Fibroblast of skin of abdomen (primary cell): ENCODE measurements around the gene XXYLT1.
"Not testable (repeated sequence)": the region's sequence is repeated elsewhere in the genome, so short reads cannot be mapped to it uniquely, and the experiment has no call there.

ENCODE experiments used
- DNase-seq: peaks from one replicate; pipeline ENCODE4 v3.0.0-alpha.2; 2013

Gene XXYLT1

GRCh38 chr3:195040094-195040493 is 230.9 kb downstream of the XXYLT1 start:
- DNase-seq, result no peak

DNA sequence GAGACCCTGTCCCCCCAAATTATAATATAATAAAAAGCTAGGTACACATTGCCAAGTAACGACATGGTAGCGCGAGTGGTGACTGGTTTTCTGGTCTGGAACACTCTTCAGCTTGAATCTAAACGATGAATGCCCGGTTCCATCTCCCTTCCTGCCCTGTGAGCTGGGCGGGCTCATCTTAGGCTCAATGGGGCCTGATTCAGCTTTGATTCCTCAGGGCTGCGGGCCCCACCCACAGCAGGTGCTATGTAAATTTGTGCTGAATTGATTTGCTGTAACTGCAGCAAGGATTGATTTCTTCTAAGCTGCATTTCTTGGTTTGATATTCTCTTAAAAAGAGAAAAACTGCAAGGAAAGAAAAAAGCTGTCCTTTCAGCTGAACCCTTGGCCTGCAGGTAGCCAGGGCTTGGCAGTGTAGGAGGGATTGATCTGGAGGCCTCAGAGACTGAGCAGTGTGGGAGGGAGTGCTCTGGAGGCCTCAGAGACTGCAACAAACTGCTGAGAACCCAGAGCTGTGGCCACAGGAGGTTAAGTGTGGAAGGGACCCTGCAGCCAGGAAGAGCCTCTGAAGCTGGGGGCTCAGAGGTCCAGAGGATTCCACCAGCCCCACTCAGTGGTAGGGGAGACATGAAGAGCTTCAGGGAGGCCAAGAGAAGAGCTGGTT is 231.6 kb downstream of the XXYLT1 start:
- no peak for DNase-seq

- DNase-seq, result no peak
Measured at GRCh38 chr3:195038161-195038560, 232.8 kb downstream of the XXYLT1 start.

DNA sequence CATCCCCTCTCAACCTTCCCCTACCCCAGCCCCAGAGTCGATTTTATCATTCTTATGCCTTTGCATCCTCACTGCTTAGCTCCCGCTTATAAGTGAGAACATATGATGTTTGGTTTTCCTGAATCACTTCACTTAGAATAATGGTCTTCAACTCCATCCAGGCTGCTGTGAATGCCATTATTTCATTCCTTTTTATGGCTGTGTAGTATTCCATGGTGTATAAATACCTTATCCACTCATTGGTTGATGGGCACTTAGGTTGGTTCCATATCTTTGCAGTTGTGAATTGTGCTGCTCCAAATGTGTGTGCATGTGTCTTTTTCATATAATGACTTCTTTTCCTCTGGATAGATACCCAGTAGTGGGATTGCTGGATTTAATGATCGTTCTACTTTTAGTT is 233.4 kb downstream of the XXYLT1 start:
- DNase-seq, result not testable (repeated sequence)

DNA sequence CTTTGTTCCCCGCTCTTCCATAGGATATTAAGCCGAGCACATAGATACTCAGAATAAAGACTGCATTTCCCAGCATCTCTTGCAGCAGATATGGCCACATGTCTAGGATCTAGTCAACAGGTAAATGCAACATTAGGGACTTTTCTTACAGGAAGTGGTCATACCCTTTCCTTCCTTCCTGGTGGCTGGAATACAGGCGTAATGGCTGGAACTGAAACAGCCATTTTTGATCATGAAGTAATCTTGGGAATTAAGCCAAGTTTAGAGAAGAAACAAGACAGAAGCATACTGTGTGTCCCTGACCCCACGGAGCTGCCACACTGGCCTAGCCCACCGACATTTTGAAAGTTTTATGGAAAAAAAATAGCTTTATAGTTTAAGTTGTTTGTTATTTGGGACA is 234.0 kb downstream of the XXYLT1 start:
- no peak for DNase-seq

GRCh38 chr3:195036574-195036973 is 234.4 kb downstream of the XXYLT1 start:
- DNase-seq, result no peak

DNA sequence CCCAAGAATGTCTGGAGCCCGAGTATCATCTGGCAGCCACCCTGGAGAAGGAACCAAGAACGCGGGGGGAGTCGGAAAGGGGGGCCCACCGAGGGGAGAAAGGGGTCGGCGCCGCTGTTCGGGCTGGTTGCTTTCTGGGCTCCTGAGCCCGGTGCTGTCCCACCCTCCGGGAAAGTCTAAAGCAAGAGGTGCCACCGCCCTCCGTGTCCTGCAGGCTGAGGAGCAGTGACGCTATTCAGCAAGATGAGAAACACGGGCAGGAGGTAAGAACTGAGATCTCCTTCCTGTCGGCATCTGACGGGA is 234.8 kb downstream of the XXYLT1 start:
- DNase-seq, result no peak

DNA sequence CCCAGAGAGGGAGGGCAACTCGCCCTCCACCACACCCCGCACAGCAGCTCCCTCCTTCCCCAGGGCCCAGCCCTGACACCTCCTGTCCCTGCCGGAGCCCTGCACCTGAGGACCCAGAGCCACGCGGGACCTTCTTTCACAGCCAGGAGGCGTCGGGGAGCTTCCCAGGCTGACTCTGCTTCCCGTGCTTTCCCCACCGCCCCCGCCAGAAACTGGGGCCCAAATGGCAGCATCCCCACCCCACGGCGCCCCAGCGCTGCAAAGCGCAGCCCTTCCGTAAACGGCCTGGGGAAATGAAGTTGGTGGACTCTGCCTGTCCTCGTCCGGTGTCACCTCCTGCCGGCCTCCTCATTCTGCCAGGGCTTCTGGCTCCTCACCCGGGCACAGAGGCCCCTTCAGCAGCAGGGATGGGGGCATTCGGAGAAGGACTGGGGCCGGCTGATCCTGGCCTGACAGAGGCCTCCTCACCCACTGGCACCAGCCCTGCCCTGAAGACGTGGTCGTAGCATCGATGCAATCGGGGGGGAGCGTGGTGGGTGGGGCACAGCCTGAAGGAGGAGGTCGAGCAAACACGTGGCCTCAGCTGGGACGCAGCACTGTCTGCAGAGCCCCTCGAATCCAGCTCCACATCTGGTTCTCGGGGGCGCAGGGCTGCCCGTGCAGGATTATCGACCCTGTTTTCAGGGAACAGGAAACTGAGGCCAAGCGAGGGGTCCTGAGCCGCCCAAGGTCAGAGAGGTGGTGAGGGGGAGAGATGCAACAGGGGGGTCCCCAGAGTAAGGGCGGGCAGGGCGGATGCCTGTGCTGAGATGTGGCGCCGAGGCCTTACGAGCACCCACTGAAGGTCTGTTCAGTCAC is 235.4 kb downstream of the XXYLT1 start:
- DNase-seq, result no peak

GRCh38 chr3:195034541-195034940 is 236.4 kb downstream of the XXYLT1 start:
- no peak for DNase-seq

DNA sequence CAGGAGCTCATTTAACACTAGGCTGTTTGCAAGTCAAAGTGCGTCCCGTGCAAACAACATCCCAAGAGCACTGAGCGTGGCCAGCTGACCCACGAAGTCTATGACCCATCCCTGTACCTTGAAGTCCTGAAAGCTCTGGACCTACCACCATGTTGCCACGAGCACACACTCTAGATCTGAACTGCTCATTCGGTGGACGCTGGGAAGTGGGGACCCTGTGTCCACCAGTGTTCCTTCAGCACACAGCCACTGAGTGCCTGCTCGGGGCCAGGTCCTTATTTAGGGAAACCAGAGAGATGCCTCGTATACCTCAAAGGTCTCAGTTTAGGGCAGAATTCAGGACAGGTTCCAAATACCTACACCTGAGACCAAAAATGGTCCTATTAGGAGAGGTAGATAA is 236.9 kb downstream of the XXYLT1 start:
- DNase-seq, result no peak

DNA sequence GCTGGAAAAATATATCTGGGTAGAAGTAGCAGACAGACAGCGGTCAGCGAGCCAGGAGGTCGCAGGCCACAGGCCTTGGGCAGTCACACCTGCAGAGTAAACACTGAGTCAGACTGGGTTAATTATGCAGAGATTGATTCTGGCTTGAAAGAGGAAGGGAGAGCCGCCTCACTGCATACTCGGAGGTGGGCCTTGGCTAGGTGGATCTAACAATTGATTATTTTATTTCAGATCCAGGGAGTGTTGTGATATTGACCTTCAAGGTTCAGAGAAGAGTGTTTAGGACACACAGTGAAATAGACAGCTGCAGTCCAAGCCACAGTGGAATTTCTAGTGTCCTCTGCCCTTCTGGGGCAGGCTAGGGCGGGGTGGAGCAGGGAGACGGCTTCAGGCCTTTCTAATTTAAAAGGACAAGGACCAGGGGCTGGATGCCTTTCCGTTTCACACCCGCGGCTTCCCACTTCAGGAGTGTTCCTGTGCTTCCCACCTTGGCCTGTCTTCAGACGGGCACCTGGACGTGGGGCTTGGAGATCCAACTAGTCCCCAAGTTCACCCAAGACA is 237.3 kb downstream of the XXYLT1 start:
- no peak for DNase-seq

DNA sequence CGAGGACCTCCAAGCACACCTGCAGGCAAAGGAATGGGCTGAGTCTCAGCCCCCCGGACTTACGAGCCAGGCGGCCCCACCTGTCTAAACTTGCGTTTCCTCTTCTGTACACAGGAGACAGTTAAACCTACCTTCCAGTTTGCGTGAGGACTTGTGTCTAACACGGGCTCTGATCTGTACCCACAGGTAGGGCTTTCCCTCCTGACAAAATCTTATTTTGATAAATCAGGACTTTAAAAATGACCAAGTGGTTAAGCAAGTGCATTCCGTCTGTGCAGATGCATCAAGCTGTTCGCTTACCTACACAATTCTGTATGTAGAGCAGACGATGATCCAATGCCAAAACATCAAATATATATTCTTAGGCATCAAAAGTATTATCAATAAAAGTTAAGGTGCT is 238.0 kb downstream of the XXYLT1 start:
- no peak for DNase-seq

- no peak for DNase-seq
Measured at GRCh38 chr3:195032106-195032759, 238.7 kb downstream of the XXYLT1 start.

GRCh38 chr3:195031574-195032003 is 239.4 kb downstream of the XXYLT1 start:
- no peak for DNase-seq

DNA sequence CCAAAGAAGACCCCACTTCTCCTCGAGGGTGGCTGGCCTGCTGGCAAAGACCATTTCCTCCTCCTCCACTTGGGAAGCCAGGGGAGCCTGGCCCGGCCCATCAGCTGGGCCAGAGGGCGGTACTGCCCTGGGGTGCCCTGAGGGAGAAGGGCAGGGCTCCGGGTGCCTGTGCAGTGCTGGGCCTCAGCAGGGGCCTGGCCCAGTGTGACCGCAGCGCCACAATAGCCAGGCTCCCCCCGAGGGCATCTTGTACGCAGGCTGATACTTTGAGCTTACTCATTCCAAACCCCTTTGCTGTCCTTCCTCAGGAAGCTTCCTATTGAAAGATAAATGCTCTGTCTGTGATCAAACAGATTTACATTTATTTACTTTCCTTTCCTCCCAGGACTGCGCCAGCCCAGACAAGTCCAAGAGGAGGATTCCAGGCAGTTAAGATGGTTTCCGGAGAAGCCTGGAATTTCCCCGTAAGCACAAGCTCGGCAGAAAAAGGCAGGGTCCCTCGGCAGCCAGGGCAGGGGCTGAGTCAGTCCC is 240.1 kb downstream of the XXYLT1 start:
- DNase-seq, result peak; percentile 28

DNA sequence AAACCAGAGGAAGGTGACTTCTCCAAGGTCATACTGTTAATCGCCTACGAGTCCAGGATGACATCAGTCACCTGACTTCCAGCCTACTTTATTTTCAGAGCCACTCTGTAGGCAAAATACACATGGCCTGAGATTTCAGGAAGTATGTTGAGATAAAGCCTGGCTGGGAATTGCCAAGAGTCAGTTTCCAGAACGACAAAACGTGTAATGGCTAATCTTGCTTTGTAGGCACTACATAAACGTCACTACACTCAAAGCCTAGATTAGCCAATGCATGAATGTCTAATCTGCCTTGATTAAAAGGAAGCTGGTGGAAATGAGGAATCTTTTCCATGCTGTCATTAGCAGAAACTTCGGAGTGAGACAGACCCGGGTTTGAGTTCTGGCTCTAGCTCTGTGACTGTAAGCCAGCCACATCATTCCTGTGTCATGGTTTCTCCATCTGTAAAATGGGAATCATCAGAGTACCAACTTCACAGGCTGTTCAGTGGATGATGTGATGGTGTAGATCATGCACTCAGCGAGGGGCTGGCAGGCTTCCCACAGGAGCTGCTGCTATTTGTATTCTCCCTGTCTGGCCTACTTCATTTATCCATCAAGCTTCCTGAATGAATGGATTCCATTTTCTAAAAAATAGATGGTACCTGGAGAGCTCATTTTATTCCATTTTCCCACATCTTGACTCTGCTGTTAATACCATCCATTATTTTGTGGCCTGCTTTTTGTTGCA is 241.9 kb downstream of the XXYLT1 start:
- no peak for DNase-seq

DNA sequence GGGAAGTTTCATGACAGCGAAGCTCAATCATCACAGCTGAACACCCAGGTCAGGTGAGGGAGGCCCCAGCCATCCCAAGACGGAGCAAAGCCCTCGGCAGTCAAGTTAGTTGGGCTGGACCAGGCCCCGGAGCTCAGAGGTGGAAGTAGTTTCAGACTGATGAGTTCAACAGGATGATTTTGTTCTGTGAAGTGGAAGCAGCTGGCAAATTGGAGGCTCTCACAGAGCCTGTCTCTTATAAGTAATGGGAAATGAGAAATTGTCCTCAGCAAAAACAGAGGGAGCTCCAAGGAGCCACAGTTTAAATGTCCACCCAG is 245.1 kb downstream of the XXYLT1 start:
- no peak for DNase-seq

GRCh38 chr3:195025056-195025883 is 245.7 kb downstream of the XXYLT1 start:
- DNase-seq, result no peak

DNA sequence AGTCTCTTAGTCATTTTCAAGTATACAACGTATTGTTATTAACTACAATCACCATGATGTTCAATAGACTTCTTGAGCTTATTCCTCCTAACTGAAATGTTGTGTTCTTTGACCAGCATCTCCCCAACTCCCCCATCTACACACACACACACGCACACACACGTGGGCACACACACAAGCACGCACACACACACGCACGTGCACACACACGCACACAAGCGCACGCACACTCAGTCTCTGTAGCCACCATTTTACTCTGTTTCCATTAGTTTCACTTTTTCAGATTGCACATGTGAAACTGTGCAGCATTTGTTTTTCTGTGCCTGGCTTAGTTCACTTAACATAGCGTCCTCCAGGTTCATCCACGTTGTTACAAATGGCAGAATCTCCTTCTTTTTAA is 247.0 kb downstream of the XXYLT1 start:
- DNase-seq, result no peak

DNA sequence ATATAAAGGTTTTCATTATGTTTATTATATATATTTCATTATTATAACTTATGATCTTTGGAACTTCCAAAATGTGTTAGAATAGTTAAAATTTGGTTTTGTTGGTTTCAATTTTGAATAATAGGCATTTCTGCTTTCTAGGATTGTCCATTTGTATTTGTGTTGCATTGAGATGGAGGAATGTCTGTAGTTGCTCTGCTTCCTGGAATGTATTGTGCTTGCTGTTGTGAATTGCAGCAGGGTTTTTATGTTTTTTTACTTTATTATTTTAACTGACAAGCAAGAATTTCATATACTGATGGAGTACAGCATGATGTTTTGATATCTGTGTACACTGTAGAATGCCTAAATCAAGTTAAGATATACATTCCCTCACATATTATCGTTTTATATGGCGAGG is 247.4 kb downstream of the XXYLT1 start:
- DNase-seq, result no peak

- DNase-seq, result no peak
Measured at GRCh38 chr3:195021692-195022091, 249.3 kb downstream of the XXYLT1 start.

GRCh38 chr3:195020921-195021320 is 250.0 kb downstream of the XXYLT1 start:
- DNase-seq, result no peak
